SK-N-MC (cell line): ENCODE results near the gene BRSK2.

Source experiments
- EZH2 ChIP-seq: fragments of 200-600 bp; sonication (generic); IDR thresholded peaks from one replicate; pipeline ENCODE4 v1.6.1; 2017; ENCODE audit warnings: antibody characterized with exemption
- FOXP2 ChIP-seq: optimal IDR thresholded peaks from 2 replicates; pipeline ENCODE3; 2011; ENCODE audit warnings: mild to moderate bottlenecking, moderate library complexity; ENCODE audit not compliant: insufficient read depth; ENCODE audit errors: extremely low read length, control extremely low read depth
- POLR2AphosphoS5 ChIP-seq: IDR thresholded peaks from 2 replicates; pipeline ENCODE4 v1.6.1; 2012; ENCODE audit warnings: mild to moderate bottlenecking, low read depth, low read length, borderline replicate concordance

DNA sequence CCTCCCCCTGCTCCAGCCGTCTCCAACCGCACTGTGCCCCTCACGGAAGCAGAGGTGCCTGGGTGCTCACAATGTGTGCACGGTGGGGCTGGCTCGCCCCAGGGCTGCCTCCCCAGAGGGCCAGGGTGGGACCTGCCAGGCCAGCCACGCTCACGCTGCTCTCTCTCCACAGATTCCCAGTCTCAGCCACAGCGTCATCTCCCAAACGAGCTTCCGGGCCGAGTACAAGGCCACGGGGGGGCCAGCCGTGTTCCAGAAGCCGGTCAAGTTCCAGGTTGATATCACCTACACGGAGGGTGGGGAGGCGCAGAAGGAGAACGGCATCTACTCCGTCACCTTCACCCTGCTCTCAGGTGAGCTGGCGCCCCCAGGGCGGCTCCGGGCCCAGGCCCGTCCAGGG is 66.4 kb downstream of the BRSK2 start:
- TF ChIP-seq EZH2 (no peak), POLR2AphosphoS5 (no peak), FOXP2 (no peak)
